Adrenal gland (tissue), 12 donors: Measurements from ENCODE around the gene SHISA3. TPM values are rescaled to one million over a fixed set of nuclear protein-coding genes. Genes with fewer than 3 reads are reported as not detected.

ENCODE experiments used
- DNase-seq, 7 donors: peaks; one replicate each; pipeline ENCODE4 v3.0.0-alpha.2; 2019 to 2020
- H3K27ac ChIP-seq, 5 donors: fragments of 200-600 bp; sonication (generic) in 4 of 5; 1 replicate in 3 of 5; 2 replicates in 2 of 5; pipeline versions ENCODE4 v1.5.1 to v1.8.0; 2016 to 2020; ENCODE audit warnings: mild to moderate bottlenecking in 1 of 5
- H3K27me3 ChIP-seq: fragments of 200-600 bp; 2 replicates; pipeline ENCODE4 v1.8.0; 2021
- H3K36me3 ChIP-seq, 2 donors: fragments of 200-600 bp; replicated peaks in 1 of 2; 1 replicate in 1 of 2; 2 replicates in 1 of 2; pipeline versions ENCODE4 v1.5.1 to v1.8.0; 2018 to 2022
- H3K4me1 ChIP-seq, 2 donors: fragments of 200-600 bp; replicated peaks in 1 of 2; 1 replicate in 1 of 2; 2 replicates in 1 of 2; pipeline versions ENCODE4 v1.5.1 to v1.8.0; 2018 to 2021
- H3K4me3 ChIP-seq, 4 donors: fragments of 200-600 bp; sonication (generic) in 3 of 4; one replicate each; pipeline ENCODE4 v1.5.1; 2016 to 2018
- H3K9me3 ChIP-seq, 3 donors: fragments of 200-600 bp; sonication (generic) in 1 of 3; replicated peaks in 1 of 3; 1 replicate in 2 of 3; 2 replicates in 1 of 3; pipeline versions ENCODE4 v1.5.1 to v1.8.0; 2016 to 2021
- POLR2A ChIP-seq, 2 donors: fragments of 450-650 bp; IDR thresholded peaks; one replicate each; pipeline ENCODE4 v1.6.1; 2017; ENCODE audit warnings: antibody characterized with exemption in 2 of 2, mild to moderate bottlenecking in 2 of 2, moderate library complexity in 1 of 2
- WGBS, 4 donors: extraction: QIAGEN DNeasy Blood & Tissue Kit in 2 of 4; methylation state at CpG; one replicate each; pipeline versions ENCODE4 v1.1.5 to v1.1.7; 2013 to 2017; 5-methylcytosine and 5-hydroxymethylcytosine counted together
- intact Hi-C, 2 donors: fragments of 100-400 bp; cut with DNase I; formaldehyde crosslinking; loops; one replicate each; pipeline versions ENCODE4 v1.14.1 to v1.15.0; 2022 to 2023
- polyA plus RNA-seq, 3 donors: library from polyadenylated mRNA; stranded (reverse); fragments of 200-250 nt in 2 of 3; fragments of 350-450 nt in 1 of 3; fragmentation: Illumina TruSeq in 1 of 3; extraction: RNeasy Lipid Tissue Mini Kit (QIAGEN cat#74804) in 1 of 3; gene quantifications; one replicate each; pipeline ENCODE4 v1.2.3, GENCODE V29; 2013 to 2014
- total RNA-seq, 9 donors: library from RNA; depleted of rRNA in 4 of 9; stranded (reverse); fragments of >200 nt in 4 of 9; fragments of 120-200 nt in 1 of 9; fragmentation: NEBNext Ultra II Directional in 1 of 9; extraction: Animal tissue kit (Norgen Biotek cat#: 25700) in 1 of 9; gene quantifications; one replicate each; pipeline versions ENCODE4 v1.1.0 to v1.2.4, GENCODE V29; 2013 to 2023
- TF ChIP-seq, protein P1 (sequence below), 6 experiments: fragments of 450-650 bp in 4 of 6; fragments of 200-600 bp in 2 of 6; sonication (generic) in 1 of 6; IDR thresholded peaks; 1 replicate in 5 of 6; 2 replicates in 1 of 6; pipeline versions ENCODE4 v1.5.1 to v1.8.0; 2016 to 2021; ENCODE audit warnings: antibody characterized with exemption in 6 of 6, mild to moderate bottlenecking in 2 of 6, moderate library complexity in 1 of 6
- donor health status: healthy with polysubstance abuse.
- donor health status: Bipolar disorder and iron deficiency.
- donor health status: DM: yes; HTN: yes; CAD: no.
- donor health status: DM: no; HTN: no; CAD: no.
- donor health status: DM: no; HTN: no; CAD: no.
- donor health status: DM: yes; HTN: yes; CAD: no.

The SHISA3 gene
- total and polyA plus RNA-seq, 12 donors, result 0.26 to 2.8 (median 1.7) TPM

GRCh38 chr4:42411803-42412202, 14.5 kb downstream of the SHISA3 start:
- H3K27me3 ChIP-seq, result no peaks in the 10 kb centered on the region
- intact Hi-C loops, result no loop called here
- no peaks in the 10 kb centered on the region for H3K4me1 ChIP-seq
- 87 to 93% (median 88%) methylated on average over 4 of the region's 4 CpGs for WGBS, 4 donors
- no peak overlapping the region for H3K4me3 ChIP-seq
- DNase-seq, result no peak
- H3K9me3 ChIP-seq, result no peaks in the 10 kb centered on the region
- no peak overlapping the region for H3K27ac ChIP-seq
- H3K36me3 ChIP-seq, result no peaks in the 10 kb centered on the region
- TF ChIP-seq, protein P1, sequence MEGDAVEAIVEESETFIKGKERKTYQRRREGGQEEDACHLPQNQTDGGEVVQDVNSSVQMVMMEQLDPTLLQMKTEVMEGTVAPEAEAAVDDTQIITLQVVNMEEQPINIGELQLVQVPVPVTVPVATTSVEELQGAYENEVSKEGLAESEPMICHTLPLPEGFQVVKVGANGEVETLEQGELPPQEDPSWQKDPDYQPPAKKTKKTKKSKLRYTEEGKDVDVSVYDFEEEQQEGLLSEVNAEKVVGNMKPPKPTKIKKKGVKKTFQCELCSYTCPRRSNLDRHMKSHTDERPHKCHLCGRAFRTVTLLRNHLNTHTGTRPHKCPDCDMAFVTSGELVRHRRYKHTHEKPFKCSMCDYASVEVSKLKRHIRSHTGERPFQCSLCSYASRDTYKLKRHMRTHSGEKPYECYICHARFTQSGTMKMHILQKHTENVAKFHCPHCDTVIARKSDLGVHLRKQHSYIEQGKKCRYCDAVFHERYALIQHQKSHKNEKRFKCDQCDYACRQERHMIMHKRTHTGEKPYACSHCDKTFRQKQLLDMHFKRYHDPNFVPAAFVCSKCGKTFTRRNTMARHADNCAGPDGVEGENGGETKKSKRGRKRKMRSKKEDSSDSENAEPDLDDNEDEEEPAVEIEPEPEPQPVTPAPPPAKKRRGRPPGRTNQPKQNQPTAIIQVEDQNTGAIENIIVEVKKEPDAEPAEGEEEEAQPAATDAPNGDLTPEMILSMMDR (IDR thresholded peaks at IDR 0.05), result no peak
- TF ChIP-seq POLR2A (IDR thresholded peaks at IDR 0.05), result no peak

DNA sequence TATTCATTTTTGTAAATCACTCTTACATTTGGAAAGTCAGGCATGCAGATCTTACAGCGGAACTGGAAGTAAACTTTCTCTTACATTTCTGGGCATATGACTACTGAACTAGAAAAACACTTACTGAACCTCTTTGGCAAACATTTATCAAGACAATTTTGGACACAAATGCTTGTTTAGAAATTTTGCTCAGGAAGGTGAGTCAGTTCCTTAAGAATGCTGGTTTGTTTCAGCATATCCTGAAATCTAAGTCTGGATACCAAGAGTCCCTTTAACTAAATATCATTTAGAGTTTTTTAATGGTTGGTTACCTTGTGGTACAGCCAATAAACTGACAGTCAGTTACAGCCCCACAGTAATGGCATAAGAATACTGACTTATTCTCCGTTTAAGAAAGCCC, 15.0 kb downstream of the SHISA3 start:
- H3K4me1 ChIP-seq, result no peaks in the 10 kb centered on the region
- H3K9me3 ChIP-seq, result no peaks in the 10 kb centered on the region
- intact Hi-C loops, result no loop called here
- WGBS, 4 donors, result 71 to 83% (median 73%) methylated on average over 2 of the region's 2 CpGs
- no peak overlapping the region for H3K27ac ChIP-seq
- DNase-seq, result no peak
- no peak for TF ChIP-seq POLR2A (IDR thresholded peaks at IDR 0.05)
- TF ChIP-seq, protein P1 (IDR thresholded peaks at IDR 0.05), result no peak
- H3K27me3 ChIP-seq, result no peaks in the 10 kb centered on the region
- no peak overlapping the region for H3K4me3 ChIP-seq
- H3K36me3 ChIP-seq, result no peaks in the 10 kb centered on the region

DNA sequence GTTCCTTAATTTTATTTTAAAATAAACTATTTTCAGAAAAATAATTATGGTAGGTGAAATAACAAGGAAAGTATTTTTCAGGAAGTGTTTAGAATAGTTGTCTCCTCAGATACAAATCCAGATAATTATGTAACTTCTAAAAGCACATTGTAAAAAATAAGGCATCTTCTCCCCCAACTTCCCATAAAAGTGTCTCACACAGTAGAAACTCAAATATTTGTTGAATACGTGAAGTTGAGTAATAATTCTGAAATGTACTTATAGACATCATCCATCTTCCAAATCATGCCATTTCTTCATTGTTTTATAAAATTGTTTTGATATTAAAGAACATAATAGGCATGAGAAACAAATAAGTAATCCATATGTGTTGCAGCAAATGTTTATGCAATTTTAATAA, 18.0 kb downstream of the SHISA3 start:
- Histone ChIP-seq H3K27ac (no peak overlapping the region), H3K4me1 (no peaks in the 10 kb centered on the region), H3K36me3 (no peaks in the 10 kb centered on the region), H3K4me3 (no peak overlapping the region), H3K27me3 (no peaks in the 10 kb centered on the region), H3K9me3 (no peaks in the 10 kb centered on the region)
- intact Hi-C loops, result no loop called here
- DNase-seq, result no peak
- 79 to 89% (median 87%) methylated on average over 1 of the region's 1 CpG for WGBS, 4 donors
- TF ChIP-seq, protein P1 (IDR thresholded peaks at IDR 0.05), result no peak
- TF ChIP-seq POLR2A (IDR thresholded peaks at IDR 0.05), result no peak

- no peak overlapping the region for H3K27ac ChIP-seq
- WGBS, 4 donors, result 68 to 88% (median 74%) methylated on average over 3 of the region's 3 CpGs
Measured at GRCh38 chr4:42416017-42416416, 18.7 kb downstream of the SHISA3 start.

More at GRCh38 chr4:42416017-42416416, 18.7 kb downstream of the SHISA3 start:
- no peak for DNase-seq
- intact Hi-C loops, result no loop called here
- H3K4me3 ChIP-seq, result no peak overlapping the region
- no peaks in the 10 kb centered on the region for H3K9me3 ChIP-seq
- H3K27me3 ChIP-seq, result no peaks in the 10 kb centered on the region
- no peaks in the 10 kb centered on the region for H3K4me1 ChIP-seq
- TF ChIP-seq POLR2A (IDR thresholded peaks at IDR 0.05), result no peak
- TF ChIP-seq, protein P1 (IDR thresholded peaks at IDR 0.05), result no peak
- no peaks in the 10 kb centered on the region for H3K36me3 ChIP-seq
